ENCODE data around the gene ANKLE1.

ANKLE1 gene

GRCh38 chr19:17243211-17243829, 38.4 kb upstream of the ANKLE1 start:
- DNase-seq (ENCODE audit: low spot score), result no peak
- in situ Hi-C loops (cut with MboI; ENCODE audit: low pct_unique_long_range_greater_than_20kb, low sequenced_read_pairs, unreplicated experiment), result no loop called here
- no peak for TF ChIP-seq CTCF (IDR thresholded peaks at IDR 0.05; ENCODE audit: extremely low read depth, insufficient read depth, missing control alignments)

GRCh38 chr19:17243830-17244617, 37.7 kb upstream of the ANKLE1 start:
- in situ Hi-C loops (cut with MboI; ENCODE audit: low pct_unique_long_range_greater_than_20kb, low sequenced_read_pairs, unreplicated experiment), result no loop called here
- TF ChIP-seq CTCF (IDR thresholded peaks at IDR 0.05; ENCODE audit: extremely low read depth, insufficient read depth, missing control alignments), result no peak
- DNase-seq (ENCODE audit: low spot score), result no peak

DNA sequence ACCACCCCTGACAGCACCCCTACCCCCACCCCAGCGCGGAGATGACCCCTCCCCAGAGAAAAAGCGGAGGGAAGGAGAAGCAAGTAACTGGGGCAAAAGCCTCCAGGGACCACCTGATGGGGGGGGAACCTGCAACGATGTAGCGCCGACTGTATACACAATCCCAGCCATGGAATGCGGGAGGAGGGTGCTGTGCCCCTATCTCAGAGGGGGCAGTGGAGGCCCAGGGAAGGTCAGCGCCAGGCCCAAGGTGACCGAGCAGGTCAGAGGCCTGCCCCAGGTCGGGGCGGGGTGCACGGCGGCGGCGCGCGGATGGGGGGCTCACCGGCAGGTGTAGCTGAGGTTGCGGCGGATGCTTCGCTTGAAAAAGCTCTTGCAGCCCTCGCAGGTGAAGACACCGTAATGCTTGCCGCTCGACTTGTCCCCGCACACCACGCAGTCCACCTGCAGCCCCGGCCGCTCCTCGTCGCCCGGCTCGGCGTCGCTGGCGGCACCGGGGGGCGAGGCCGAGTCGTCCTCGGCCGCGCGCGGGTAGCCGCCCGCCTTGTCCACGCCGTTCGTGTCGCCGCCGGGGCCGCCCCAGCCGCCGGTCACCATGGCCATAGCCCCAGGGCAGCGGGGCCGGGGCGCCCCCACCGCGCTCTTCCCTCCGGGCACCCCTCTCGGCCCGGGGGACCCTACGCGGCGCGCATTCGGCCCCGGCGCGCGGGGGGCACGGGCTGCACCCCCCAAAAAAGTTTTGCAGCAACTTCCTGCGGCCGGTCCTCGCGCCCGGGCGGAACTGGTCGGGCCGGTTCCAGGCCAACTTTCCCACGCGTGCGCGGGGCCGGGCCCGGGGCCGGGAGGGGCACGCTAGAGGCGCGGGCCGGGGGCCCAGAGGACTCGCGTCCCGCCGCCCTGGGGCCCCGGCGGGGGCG, 36.8 kb upstream of the ANKLE1 start:
- in situ Hi-C loops (cut with MboI; ENCODE audit: low pct_unique_long_range_greater_than_20kb, low sequenced_read_pairs, unreplicated experiment), result no loop called here
- no peak for TF ChIP-seq CTCF (IDR thresholded peaks at IDR 0.05; ENCODE audit: extremely low read depth, insufficient read depth, missing control alignments)
- DNase-seq (ENCODE audit: low spot score), result peak; percentile 63

GRCh38 chr19:17245535-17245984, 36.1 kb upstream of the ANKLE1 start, which contains the start of gene NR2F6:
Gene NR2F6 (minus strand): TSS chr19:17245919. CDS start chr19:17245220, 699 bp downstream.
- in situ Hi-C loops (cut with MboI; ENCODE audit: low pct_unique_long_range_greater_than_20kb, low sequenced_read_pairs, unreplicated experiment), result no loop called here
- no peak for DNase-seq (ENCODE audit: low spot score)
- TF ChIP-seq CTCF (IDR thresholded peaks at IDR 0.05; ENCODE audit: extremely low read depth, insufficient read depth, missing control alignments), result no peak

DNA sequence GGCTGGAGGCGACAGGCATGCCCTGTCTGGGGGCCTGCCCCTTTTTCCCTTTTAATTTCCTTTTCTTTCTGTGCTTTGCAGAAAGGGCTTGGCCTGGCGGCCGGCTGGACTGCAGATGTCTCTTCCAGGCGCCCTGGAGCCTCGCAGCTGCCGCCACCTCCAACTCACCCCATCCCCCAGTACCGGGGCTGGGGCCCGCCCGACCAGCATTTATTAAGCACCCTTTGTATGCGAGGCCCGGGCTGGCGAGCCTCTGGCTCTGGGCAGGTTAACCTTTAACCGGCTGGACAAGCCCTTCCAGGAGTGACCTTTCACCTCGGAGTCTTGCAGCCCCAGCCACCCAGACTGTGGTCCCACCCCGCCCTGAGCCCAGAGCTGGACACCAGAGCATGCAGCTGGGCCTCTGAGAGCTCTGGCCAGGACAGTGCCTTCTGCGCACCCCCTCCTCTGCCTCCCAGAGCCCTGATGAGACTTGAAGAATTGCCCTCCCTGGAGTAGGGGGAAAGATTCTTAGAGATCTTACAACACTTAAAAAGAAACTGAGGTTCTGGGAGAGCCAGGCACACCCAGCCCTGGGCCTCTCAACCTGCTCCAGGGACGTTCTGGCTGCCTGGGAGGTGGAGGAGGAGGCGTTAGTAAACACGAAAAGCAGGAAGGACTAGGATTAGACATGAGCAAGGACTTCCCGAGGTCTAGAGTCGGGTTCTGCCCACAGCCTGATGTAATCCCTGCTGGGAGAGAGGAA, 34.8 kb upstream of the ANKLE1 start:
- DNase-seq (ENCODE audit: low spot score), result no peak
- no peak for TF ChIP-seq CTCF (IDR thresholded peaks at IDR 0.05; ENCODE audit: extremely low read depth, insufficient read depth, missing control alignments)
- in situ Hi-C loops (cut with MboI; ENCODE audit: low pct_unique_long_range_greater_than_20kb, low sequenced_read_pairs, unreplicated experiment), result no loop called here

Data from GM13977 (cell line).